Body of pancreas (tissue), 4 donors: ENCODE data around the gene KRT16.

ENCODE experiments used
- CTCF ChIP-seq, 7 experiments: fragments of 450-650 bp in 4 of 7; fragments of 200-600 bp in 3 of 7; sonication (generic) in 3 of 7; IDR thresholded peaks; one replicate each; pipeline ENCODE4 v1.5.1; 2016 to 2019; ENCODE audit warnings: antibody characterized with exemption in 7 of 7
- POLR2A ChIP-seq, 3 donors: fragments of 450-650 bp; IDR thresholded peaks; one replicate each; pipeline ENCODE4 v1.6.1; 2016; ENCODE audit warnings: antibody characterized with exemption in 3 of 3, mild to moderate bottlenecking in 2 of 3

- TF ChIP-seq CTCF (IDR thresholded peaks at IDR 0.05) (no peak), POLR2A (IDR thresholded peaks at IDR 0.05) (no peak)
Observed at GRCh38 chr17:41618341-41619035, 5.9 kb upstream of the KRT16 start.
